ENCODE data around the gene TRIP6.
"Not testable (repeated sequence)": the region's sequence is repeated elsewhere in the genome, so short reads cannot be mapped to it uniquely, and the experiment has no call there.

Gene TRIP6

DNA sequence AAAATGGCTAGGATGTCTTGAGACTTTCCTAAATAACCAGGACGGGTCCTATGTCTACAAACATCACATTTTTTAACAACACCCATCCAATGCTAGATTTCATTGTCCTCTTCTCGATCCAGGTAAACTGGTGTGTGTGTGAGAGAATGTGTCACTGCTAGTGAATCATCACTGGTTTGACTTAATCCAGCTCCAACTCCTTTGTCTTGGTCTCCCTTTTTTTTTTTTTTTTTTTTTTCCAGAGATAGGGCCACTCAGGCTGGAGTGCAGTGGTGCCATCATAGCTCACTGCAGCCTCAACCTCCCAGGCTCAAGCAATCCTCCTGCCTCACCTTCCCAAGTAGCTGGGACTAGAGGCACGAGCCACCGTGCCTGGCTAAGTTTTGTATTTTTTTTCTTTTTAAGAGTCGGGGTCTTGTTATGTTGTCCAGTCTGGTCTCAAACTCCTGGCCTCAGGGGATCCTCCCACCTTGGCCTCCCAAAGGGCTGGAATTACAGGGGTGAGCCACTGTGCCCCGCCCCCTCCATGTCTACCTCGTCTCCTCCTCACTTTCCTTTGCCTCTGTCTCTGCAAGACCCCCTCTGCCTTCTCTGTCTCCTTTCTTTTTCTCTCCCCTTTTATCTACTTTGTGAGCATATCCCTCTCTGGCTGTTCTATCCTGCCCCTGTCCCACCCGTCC lies 24.5 kb downstream of the TRIP6 start:
- no peak for DNase-seq

DNA sequence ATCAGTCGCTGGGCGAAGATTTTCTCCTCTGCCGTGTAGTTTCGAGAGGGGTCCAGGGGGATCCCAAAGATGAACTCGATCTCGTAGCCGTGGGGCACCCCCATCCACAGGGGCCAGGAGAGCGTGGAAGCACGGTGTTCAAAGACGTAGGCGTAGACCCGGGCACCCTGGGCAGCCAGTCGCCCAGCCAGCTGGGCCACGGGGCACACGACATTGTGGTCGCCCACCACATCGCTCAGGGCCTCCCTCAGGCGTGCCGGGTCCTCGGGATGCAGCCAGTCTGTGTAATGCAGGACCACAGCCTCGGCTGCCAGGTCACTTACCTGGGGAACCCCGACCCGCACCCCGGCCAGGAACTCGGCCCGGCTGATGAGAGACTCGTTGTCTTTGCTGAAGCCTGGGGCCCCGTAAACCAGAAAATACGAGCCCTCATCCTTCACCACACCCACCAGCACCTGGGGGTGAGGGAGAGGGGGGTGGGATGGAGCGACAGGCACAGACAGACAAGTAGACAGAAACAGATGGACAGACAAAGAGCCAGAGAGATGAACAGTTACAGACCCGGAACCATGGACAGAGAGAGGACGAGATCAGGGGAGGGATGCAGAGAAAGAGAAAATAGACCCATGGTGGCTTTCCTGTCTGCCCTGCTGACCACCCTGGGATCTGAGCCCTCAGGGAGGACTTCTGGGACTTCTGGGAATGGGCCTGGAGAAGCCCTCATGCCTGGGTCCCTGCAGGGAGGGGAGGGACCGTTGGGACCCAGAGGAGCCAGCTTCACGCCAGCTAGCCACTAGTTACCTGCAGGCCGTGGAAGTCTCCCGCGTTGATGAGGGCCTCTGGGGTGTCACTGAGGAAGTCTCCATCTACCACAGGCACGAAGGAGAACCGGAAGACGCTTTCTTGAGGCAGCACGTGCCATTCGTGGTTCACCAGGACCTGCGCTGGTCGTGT lies 25.5 kb downstream of the TRIP6 start:
- no peak for DNase-seq

DNA sequence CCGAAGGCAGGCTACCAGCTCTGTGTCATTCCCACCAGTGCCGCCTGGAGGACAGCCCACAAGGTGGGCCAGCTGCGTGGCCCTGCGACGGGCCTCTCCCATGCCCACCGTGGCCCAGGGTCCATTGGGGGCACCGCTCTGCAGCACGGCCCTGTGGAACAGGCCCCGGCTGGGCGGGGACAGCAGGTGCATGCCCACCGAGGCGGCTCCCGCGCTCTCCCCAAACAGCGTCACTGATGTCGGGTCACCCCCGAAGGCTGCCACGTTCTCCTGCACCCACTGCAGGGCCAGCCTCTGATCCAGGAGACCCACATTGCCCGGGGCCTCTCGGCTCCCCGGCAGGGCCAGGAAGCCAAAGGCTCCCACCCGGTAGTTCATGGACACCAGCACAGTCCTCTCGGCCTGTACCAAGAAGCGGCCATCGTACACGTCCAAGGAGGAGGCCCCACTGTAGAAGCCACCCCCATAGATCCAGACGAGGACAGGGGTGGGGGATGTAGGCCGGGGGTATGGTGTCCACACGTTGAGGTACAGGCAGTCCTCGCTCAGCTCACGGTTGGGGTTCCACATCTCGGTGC lies 26.2 kb downstream of the TRIP6 start:
- DNase-seq: no peak

DNA sequence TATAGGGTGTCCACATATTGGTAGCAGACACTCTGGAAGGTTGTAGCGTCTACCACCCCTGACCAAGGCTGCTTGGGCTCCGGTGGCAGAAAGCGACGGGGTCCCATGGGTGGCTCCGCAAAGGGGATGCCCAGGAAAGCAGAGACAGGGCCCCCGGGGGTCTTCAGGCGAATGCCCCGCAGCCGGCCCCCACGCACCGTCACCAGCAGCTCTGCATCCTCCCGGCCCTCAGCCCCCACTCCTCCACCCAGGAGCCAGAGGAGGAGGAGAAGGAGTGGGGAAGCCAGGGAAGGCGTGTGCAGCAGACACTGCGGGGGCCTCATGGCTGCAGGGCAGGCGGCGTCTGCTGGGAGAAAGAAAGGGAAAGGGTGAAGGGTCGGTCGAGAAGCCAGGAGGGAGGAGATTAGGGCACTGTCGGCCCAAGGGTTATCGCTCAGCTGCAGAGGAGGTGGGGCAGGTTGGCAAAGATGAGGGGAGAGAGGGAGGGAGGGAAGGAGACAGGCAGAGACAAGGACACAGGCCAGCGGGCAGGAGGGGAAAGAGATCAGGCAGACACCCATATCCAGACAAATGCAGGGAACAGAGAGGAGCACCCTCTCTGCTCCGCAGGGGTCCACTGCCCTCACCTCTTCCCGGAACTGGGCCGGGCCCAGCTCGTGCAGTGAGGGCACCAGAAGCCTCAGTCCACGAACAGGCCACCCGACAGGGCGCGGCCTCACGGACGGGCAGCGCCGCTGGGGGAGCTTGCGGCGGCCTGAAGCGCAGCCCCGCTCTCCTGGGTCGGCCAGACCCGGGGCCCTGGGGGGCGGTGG lies 26.9 kb downstream of the TRIP6 start:
- no peak for DNase-seq

DNA sequence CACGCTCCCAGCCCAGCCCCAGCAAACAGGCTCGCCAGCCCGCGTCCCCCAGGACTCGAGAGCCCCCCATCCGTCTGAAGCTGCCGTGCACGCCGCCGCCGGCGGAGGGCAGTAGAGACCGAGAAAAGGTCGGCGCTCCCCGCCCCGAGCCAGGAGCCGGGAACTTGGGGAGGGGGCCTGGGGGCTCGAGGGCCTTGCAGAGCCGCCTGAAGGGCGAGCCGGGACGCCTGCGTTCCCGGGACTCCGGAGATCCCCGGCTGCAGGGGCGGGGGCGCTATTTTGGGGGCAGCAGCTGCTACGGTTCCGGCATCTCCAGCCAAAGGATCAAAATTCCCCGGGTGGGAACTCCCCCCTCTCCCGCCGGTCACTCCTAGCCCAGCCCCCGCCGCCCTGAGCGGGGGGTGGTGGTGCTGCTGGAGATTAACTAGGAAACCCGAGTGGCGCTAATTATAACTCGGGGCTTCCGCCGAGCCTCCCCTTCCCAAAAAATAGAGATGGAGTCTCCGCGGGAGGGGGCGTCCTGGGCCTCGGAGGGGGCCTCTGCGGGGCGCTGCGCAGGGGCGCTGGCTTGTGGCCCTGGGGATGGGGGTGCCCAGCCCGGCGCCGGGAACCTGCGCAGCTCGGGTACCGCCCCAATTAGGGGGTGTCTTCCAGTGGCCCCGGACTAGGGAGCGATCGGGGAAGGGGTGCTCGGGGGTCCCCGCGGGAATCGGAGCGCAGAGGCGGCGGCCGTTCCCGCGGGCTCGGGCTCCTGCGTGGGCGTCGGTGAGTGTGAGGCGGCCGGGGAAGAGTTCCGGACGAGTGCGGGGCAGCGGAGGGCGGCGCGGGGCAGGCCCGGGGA lies 27.9 kb downstream of the TRIP6 start:
- DNase-seq: peak; percentile 31 to 68

DNA sequence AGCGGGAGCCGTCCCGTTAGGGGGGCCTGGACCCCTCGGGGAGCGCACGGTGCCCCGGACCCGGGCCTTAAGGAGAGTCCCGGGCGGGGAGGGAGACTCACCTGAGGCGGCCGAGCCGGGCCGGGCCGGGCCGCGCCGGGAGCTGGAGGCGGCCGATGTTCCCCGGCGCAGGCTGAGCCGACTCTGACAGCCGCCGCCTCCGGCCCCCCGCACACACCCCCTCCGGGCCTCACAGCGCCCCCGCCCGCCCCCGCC lies 28.4 kb downstream of the TRIP6 start, which contains the start of gene ACHE:
Gene ACHE, minus strand, starts transcription at position 188 of the 255 bp plus-strand sequence. CDS start 1,656 bp downstream, outside the sequence.
- DNase-seq: peak in 1 of 2 experiments; percentile 69

DNA sequence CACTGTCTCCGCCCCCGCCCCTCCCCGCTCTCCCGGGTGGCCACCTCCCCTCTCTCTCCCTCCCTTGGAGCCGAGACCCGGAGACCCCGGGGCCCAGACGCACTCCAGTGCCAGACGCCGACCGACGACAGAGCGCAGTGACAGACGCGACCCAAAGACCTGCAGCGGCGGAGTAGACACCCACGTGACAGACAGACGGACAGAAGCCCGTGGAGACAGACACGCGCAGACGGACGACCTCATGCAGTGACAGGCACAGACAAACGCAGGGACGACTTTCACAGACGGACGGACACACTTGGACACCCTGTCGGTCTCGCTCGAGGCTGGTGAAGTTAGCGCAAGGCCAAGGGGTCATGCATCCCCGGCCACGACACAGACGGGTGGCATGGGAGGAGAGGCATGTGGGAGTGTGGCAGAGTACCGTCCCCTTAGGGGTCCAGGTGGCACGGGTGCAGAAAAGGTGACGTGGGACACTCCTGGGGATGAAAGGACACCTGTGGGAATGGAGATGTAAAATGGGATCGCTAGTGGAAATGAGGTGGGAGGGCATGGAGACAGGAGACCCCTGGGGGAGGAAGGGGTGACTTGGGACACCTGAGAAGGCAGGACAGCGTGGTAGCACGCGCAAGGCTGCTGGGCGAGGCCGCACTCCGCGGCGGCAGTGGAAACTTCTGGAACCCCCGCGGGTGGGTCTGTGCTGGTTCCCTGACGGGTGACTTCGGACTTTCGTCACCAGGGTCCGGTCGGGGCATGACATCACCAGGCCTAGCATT lies 29.0 kb downstream of the TRIP6 start:
- DNase-seq: peak in 1 of 2 experiments; percentile 69

DNA sequence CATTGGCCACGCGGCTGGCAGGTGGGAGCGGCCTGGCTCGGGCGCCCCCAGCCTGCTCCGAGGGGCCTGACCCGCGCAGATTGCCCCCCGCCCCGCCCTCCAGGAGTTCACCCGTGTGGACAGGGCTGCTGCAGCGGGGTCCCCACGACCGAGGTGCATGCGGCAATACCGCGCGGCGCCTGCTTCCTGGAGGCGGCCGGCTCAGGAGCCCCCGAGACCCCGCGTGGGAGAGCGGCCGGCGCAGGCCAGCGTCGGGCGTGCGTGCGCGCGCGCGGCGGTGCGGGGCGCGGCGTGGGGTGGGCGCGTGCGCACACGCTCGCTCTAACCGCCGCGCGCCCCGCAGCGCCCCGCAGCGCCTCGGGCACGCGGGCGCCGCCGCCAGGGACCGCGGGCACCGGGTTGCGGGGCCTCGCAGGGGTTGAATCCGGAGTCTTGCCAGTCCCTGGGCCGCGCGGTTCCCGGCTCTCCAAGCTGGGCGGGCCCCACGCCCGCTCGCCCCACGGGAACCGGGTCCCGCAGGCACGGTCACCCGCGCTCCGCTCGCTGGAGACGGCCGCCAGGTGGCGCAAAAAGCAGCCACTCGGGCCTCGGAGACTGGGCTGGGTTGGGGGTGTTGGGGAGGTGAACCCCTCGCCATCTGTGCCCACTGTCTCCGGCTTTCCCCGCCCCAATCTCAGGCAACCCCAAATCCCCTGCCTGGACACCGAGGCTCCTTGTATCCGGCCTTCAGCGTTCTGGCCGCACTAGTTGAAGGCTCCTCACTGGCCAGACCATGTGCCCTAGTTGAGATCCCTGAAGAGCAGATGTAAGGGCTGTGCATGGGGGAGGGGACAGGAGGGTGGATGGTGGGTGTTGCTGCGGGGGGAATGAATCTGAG lies 29.8 kb downstream of the TRIP6 start:
- DNase-seq: peak in 1 of 2 experiments; percentile 50

DNA sequence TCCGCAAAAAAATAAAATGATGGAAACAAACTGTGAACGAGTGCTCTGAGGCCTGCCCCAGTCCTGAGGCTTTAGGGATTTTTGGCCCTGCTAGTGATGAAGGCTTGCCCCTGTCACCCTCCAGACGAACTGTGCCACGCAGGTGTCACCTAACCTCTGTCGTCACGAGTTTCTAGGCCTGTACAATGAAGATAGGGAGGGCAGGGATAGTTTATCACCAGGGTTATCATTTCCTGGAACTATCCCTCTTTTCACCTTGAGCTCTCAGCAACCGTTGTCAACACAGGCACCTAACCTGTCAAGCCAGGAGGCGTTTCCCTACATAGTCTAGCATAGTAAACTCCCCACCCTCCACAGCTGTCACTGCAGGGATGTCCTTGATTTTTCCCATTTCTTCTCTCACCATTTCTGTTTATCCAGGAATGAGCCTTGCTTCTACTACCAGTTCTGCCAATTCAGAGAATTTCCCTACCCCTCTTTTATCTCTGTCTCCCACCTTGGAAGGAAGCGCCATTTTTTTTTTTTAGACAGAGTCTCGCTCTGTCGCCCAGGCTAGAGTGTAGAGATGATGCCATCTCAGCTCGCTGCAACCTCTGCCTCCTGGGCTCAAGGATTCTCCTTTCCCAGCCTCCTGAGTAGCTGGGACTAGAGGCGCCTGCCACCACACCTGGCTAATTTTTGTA lies 30.7 kb downstream of the TRIP6 start:
- no peak for DNase-seq

DNA sequence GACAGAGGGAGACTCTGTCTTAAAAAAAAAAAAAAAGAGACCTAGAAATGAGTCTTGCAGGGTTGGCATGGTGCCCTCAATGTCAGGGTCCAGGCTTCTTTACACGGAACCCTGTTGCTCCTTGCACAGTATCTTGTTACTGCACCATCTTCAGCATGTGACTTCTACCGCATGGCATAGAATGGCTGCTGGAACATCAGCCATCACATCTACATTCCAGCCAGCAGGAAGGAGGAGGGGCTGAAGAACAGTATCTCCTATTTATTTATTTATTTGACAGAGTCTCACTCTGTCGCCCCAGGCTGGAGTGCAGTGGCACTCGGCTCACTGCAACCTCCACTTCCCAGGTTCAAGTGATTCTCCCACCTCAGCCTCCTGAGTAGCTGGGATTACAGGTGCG lies 32.2 kb downstream of the TRIP6 start:
- no peak for DNase-seq

DNA sequence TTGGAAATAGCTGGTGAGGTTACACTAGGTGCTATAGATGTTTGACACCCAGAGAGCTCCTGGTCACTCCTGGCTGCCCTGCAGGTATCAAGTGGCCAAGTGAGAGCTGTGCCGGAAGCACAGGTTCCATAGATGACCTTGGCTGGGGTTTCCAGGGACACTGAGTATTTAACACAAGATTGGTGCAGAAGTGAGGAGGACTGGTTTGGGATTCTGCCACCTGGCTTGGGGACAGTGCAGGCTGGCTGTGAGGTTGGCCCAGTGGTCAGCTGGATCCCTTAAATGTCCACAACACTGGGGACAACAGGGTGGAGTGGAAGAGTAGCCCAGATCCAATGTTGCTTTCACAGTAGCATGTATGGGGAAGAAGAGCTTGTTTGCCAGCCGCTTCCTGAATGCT lies 33.8 kb downstream of the TRIP6 start:
- DNase-seq: no peak

DNA sequence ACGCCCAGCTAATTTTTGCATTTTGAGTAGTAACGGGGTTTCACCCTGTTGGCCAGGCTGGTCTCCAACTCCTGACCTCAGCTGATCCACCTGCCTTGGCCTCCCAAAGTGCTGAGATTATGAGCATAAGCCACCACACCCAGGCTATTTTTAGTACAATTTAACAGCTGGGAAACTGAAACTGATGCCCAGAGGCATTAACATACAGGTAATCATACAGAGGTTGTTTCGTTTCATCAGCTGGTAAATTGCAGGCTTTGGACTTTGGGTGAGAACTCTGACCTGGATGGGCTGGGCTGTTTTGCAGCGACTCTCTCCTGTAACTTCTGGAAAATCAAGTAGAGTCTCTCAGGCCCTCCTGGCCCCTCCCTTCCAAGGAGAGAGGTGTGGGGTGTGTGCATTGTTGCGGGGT lies 34.7 kb downstream of the TRIP6 start:
- DNase-seq: no peak

DNA sequence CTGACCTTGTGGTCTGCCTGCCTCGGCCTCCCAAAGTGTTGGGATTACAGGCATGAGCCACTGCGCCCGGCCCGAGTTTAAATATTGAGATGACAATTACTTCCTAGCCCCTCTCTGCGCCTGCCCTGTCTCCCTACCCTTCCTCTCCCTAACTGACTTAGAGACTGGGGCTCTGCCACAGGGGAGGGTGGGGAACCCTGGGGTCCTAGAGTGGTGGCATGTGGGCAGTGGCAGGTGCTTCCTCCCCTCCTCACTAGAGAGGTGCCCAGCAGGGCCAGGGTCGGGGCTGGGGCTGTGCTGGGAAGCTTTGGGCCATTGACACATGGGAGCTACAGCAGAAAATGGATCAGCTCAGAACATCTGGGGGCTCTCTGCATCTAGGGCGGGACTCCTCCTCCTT lies 35.5 kb downstream of the TRIP6 start:
- DNase-seq: no peak

DNA sequence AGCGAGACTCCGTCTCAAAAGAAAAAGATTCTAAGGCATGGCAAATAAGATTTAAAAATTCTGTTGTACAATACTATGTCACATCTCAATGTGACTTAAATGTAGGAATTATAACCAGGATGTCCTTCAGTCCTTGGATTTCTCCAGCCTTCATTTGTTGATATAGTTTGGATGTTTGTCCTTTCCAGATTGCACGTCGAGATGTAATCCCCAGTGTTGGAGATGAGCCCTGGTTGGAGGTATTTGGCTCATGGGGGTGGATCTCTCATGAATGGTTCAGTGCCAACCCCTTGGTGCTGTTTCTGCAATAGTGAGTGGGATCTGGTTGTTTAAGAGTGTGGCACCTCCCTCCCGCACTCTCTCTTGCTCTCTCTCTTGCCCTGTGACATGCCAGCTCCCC lies 41.3 kb downstream of the TRIP6 start:
- no peak for DNase-seq

DNA sequence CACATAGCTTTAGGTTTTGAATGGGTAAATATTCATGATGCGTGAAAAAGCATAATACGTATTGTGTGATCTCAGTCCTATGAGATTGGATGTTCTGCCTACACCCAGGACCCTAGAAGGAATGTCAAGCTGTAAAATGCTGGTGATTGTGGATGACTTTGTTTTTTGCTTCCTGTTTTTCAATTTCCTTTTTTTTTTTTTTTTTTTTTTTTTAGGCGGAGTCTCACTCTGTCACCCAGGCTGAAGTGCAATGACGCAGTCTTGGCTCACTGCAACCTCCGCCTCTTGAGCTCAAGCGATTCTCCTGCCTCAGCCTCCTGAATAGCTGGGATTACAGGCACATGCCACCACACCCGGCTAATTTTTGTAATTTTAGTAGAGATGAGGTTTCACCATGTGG lies 43.3 kb downstream of the TRIP6 start:
- not testable (repeated sequence) for DNase-seq

DNA sequence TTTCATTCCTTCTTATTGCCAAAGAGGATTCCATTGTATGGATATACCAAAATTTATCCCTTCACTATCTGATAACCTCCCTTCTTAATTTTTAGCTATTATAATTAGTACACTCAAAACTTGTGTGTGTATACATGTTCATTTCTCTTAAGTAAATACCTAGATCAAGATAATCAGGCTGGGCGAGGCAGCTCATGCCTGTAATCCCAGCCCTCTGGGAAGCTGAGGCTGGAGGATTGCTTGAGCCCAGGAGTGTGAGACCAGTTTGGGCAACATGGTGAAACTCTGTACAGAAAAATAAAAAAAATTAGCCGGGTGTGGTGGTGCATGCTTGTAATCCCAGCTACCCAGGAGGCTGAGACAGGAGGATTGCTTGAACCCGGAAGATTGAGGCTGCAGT lies 44.3 kb downstream of the TRIP6 start:
- no peak for DNase-seq

DNA sequence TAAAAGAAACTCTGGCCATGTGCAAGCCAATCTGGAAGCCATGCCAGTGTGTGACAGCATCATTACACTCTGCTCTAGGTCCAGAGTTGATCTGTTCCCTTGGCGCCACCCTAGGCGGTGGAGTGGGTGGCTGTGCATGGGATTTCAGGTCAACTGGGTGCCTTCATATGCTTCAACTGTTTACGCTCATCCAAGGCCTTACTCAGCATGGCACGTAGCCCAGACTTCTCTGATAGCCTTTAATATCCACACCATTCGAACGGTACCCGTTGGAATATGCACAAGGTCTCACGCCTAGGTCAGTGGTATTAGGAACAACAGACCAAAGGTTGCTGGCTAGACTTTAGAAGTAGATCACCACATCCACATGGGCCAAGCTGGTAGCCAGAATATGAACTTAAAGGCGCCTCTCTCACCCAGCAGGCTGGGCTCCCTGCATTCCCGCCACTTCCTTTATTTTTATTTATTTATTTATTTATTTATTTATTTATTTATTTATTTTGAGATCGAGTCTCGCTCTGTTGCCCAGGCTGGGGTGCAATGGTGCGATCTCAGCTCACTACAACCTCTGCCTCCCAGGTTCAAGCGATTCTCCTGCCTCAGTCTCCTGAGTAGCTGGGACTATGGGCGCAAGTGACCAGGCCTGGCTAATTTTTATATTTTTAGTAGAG lies 47.2 kb downstream of the TRIP6 start:
- no peak for DNase-seq

DNA sequence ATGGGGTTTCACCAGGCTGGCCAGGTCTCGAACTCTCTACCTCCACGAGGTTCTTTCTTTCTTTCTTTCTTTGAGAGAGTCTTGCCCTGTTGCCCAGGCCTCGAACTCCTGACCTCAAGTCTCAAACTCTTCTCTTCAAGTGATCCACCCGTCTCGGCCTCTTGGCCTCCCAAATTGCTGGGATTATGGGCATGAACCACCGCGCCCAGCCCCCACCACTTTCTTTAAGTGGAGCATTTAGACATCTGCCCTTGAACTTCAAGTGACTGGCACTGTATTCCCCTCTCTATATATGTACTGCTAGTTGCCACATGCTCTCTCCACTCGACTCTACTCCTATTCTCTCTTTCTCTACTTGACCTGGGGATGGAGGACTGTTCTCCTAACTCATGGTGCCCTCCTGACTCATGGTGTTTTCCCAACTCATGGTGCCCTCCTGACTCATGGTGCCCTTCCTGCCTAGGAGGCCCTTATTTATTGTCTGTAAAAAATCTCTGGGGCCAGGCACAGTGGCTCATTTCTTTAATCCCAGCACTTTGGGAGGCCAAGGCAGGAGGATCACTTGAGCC lies 47.8 kb downstream of the TRIP6 start:
- DNase-seq: no peak

DNA sequence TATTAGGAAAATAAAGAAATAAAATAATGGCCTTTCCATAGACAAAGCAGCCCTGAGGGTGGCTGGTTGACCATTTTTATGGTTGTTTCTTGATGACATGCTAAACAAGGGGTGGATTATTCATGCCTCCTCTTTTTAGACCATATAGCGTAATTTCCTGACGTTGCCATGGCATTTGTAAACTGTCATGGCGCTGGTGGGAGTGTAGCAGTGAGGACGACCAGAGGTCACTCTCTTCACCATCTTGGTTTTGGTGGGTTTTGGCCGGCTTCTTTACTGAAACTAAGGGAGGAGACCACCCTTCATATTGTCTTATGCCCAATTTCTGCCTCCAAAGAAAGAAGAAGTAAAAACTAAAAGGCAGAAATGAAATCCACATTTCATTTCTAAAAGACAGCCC lies 52.1 kb downstream of the TRIP6 start:
- not testable (repeated sequence) for DNase-seq
